Measurements from ENCODE around the gene SCLY.
"Not testable (repeated sequence)": the region's sequence is repeated elsewhere in the genome, so short reads cannot be mapped to it uniquely, and the experiment has no call there.

Gene SCLY

DNA sequence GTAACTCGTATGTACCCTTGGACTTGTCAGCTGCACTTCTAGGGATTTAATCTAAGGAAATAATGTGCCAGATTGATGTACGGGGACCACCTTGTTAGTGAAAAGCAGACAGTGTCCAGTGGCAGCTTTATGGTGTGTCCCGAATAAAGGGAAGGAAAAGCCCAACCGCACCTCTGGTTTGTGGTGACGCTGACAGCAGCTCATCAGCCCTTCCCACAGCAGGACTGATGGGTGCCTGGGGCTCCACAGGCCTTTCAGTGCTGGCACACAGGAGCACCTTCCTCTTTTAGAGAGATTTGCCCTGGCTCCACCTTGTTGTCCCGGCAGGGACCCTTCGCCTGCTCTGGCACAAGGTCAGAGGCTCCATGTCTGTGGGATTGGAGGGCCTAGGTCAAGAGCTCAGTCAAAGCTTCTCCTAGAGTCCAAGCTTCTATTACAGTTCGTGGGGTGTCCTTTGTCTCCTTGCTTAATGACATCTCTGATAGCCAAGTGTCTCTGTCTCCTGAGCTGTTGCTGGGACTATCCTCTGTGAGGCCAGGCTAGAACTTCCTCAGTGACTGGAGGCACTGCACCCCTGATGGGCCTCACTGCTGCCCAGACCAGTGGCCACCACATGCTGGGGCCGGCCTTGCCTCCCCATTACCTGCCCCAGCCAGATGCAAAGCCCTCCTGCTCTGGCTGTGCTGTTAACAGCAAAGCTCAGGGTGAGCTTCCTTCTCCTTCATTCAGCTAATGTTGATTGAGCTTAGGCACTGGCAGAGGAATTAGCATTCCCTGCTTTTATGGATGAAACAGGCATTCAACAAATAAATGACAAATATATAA lies 33.0 kb upstream of the SCLY start:
- DNase-seq (ENCODE audit: low read depth) = no peak
- TF ChIP-seq, protein P1, sequence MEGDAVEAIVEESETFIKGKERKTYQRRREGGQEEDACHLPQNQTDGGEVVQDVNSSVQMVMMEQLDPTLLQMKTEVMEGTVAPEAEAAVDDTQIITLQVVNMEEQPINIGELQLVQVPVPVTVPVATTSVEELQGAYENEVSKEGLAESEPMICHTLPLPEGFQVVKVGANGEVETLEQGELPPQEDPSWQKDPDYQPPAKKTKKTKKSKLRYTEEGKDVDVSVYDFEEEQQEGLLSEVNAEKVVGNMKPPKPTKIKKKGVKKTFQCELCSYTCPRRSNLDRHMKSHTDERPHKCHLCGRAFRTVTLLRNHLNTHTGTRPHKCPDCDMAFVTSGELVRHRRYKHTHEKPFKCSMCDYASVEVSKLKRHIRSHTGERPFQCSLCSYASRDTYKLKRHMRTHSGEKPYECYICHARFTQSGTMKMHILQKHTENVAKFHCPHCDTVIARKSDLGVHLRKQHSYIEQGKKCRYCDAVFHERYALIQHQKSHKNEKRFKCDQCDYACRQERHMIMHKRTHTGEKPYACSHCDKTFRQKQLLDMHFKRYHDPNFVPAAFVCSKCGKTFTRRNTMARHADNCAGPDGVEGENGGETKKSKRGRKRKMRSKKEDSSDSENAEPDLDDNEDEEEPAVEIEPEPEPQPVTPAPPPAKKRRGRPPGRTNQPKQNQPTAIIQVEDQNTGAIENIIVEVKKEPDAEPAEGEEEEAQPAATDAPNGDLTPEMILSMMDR (IDR thresholded peaks at IDR 0.05; ENCODE audit: control insufficient read depth, extremely low read depth, insufficient read depth) = no peak
- no peak overlapping the region for H3K4me3 ChIP-seq (ENCODE audit: low read depth, low read length)

DNA sequence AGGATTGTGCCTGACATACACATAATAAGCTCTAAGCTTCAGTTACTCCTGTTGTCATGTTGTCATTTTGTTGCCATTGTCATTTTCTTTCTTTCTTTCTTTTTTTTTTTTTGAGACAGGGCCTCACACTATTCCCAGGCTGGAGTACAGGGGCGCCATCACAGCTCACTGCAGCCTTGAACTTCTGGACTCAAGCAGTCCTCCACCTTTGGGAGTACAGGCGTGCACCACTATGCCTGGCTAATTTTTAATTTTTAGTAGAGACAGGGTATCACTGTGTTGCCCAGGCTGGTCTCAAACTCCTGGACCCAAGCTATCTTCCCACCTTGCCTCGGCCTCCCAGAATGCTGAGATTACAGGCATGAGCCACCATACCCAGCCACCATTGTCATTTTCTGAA lies 30.9 kb upstream of the SCLY start:
- DNase-seq (ENCODE audit: low read depth) = no peak
- TF ChIP-seq, protein P1 (IDR thresholded peaks at IDR 0.05; ENCODE audit: control insufficient read depth, extremely low read depth, insufficient read depth) = no peak
- H3K4me3 ChIP-seq (ENCODE audit: low read depth, low read length) = no peak overlapping the region

DNA sequence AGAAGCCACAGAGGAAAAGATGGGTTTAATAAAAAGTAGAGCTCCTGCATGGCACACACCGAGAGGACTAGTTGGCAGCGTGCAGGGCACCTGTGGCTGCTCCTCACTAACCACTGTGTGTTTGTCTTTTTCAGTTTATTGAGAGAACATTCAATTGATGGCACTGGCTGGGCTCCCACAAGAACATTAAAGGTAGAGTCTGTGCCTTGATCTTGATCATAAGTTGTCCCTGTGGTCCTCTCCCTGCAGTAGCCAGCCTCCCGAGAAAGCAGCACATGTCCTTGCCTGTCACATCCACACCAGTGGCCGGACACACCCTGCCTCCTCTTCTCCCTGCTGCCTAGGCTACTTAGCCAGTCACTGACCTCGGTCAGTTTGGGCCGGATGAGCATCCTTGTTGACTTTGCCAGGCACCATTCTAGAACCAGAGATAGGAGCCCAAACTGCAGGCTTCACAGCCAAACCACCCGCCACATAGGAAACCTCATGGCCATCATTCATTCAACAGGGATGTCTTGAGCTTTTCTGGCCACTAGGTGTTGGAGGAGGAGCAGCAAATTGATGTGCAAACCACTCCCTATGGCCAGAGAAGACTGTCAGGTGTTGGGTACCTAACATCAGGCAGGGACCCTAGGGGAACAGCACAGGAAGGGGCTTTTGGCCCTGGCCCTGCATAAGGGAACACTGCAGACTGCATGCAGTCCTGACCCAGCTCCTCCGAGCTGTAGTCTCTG lies 30.2 kb upstream of the SCLY start:
- TF ChIP-seq, protein P1 (IDR thresholded peaks at IDR 0.05; ENCODE audit: control insufficient read depth, extremely low read depth, insufficient read depth) = no peak
- DNase-seq (ENCODE audit: low read depth) = peak; percentile 64
- H3K4me3 ChIP-seq (ENCODE audit: low read depth, low read length) = no peak overlapping the region

DNA sequence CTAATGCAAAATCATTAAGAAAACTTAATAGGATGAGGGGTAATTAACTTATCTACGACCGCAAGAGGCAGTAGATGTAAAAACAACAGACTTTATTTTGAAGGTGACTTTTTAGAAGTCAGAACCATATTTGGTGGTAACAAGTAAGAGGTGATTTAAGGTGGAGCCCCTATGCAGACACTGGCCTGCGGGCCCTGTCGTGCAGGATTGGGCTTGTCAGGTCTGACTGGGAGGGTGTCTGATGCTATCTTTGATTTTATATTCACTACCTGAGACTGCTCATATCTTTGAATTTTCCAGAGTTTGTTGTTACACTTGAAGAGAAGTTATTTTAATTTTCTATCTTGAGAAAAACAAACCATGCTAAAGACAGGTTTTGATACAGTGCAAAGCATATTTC lies 29.1 kb upstream of the SCLY start:
- DNase-seq (ENCODE audit: low read depth) = no peak
- TF ChIP-seq, protein P1 (IDR thresholded peaks at IDR 0.05; ENCODE audit: control insufficient read depth, extremely low read depth, insufficient read depth) = no peak
- H3K4me3 ChIP-seq (ENCODE audit: low read depth, low read length) = no peak overlapping the region

DNA sequence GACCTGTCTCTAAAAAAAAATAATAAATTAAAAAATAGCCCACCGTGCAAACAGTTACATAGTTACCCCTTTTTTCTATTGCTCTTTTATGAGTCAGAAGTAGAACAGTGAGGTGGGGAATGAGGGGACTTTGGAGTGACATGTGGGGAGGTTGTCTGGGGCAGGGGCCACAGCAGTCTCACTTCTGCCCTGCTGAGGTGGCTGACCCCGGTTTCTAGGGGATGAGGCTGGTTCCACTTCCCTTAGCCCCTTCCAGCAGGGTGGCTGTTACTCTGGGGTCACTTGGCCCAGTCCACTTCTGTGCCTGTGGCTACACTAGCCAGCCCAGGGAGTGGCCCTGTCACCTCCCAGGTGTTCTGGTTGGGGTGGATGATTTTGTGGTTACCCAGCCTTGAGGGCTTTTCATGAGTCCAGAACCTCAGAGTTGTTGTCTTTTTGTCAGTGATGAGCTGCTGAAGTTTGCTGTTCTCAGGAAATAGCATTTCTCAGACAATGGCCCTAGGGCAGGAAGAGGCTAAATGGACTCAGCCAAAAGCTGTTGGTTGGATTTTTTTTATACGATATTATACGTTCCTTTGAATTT lies 28.0 kb upstream of the SCLY start:
- TF ChIP-seq, protein P1 (IDR thresholded peaks at IDR 0.05; ENCODE audit: control insufficient read depth, extremely low read depth, insufficient read depth) = no peak
- no peak for DNase-seq (ENCODE audit: low read depth)
- no peak overlapping the region for H3K4me3 ChIP-seq (ENCODE audit: low read depth, low read length)

DNA sequence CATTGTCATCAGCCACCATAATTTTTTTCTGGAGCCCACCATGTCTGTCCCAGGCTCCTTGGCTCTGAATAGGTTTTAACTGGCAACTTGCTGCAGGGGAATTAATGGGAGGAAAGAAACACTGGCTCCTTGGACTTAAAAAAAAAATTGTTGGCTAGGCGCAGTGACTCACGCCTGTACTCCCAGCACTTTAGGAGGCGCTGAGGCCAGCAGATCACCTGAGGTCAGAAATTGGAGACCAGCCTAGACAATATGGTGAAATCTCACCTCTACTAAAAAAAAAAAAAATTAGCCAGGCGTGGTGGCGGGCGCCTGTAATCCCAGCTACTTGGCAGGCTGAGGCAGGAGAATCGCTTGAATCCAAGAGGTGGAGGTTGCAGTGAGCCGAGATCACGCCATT lies 26.8 kb upstream of the SCLY start:
- DNase-seq (ENCODE audit: low read depth); H3K4me3 ChIP-seq (ENCODE audit: low read depth, low read length): not testable (repeated sequence)

DNA sequence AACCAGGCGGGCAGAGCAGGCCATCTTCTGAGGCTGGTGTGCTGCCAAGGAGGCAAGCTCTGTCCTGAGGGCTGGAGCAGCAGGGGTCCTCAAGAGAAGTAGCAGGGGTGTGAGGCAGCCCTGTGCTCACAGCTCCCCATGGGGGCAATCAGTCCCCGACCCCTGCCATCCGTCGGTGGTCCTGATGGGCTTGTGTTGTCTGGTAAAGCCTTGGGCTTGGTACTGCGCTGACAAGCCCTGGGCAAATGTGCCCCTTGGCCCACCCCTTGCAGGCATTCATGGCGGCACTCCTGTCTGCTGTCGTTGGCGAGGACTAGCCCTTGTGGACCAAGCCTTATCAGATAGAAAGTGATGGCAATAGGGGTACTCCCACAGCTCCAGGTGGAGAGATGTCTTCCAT lies 22.6 kb upstream of the SCLY start:
- DNase-seq (ENCODE audit: low read depth) = no peak
- H3K4me3 ChIP-seq (ENCODE audit: low read depth, low read length) = no peak overlapping the region
- TF ChIP-seq, protein P1 (IDR thresholded peaks at IDR 0.05; ENCODE audit: control insufficient read depth, extremely low read depth, insufficient read depth) = no peak

Measured in LNCaP clone FGC (cell line).